GM21360 (cell line): ENCODE data around the gene ESRRA.

Experiments
- ATAC-seq: cut with Tn5 transposase; IDR thresholded peaks from one replicate; pipeline ENCODE4 v1.9.1; 2021; ENCODE audit warnings: mild to moderate bottlenecking, moderate library complexity; ENCODE audit not compliant: unreplicated experiment

Gene ESRRA

GRCh38 chr11:64348383-64349024 is 43.2 kb downstream of the ESRRA start:
- ATAC-seq, result no peak

GRCh38 chr11:64349025-64349387 is 43.7 kb downstream of the ESRRA start:
- ATAC-seq, result no peak

- no peak for ATAC-seq
Observed at GRCh38 chr11:64349404-64349803, 44.1 kb downstream of the ESRRA start.

- no peak for ATAC-seq
Observed at GRCh38 chr11:64351136-64351631, 45.9 kb downstream of the ESRRA start.

GRCh38 chr11:64352099-64352994 is 47.0 kb downstream of the ESRRA start:
- no peak for ATAC-seq

GRCh38 chr11:64352995-64353714 is 47.8 kb downstream of the ESRRA start:
- no peak for ATAC-seq

- no peak for ATAC-seq
Observed at GRCh38 chr11:64353715-64354506, 48.6 kb downstream of the ESRRA start.

GRCh38 chr11:64355078-64355940 is 50.0 kb downstream of the ESRRA start:
- ATAC-seq, result no peak

- ATAC-seq, result no peak
Observed at GRCh38 chr11:64356498-64357411, 51.4 kb downstream of the ESRRA start.

- ATAC-seq, result no peak
Observed at GRCh38 chr11:64357446-64357845, 52.1 kb downstream of the ESRRA start.

- ATAC-seq, result no peak
Observed at GRCh38 chr11:64357904-64358535, 52.7 kb downstream of the ESRRA start.

GRCh38 chr11:64358536-64358906 is 53.2 kb downstream of the ESRRA start:
- ATAC-seq, result no peak

- ATAC-seq, result no peak
Observed at GRCh38 chr11:64358907-64359711, 53.8 kb downstream of the ESRRA start, which contains the start of gene RPS6KA4. RPS6KA4 (plus strand) TSS chr11:64359162; CDS start chr11:64359236, 74 bp downstream.

- ATAC-seq, result no peak
Observed at GRCh38 chr11:64359712-64360445, 54.6 kb downstream of the ESRRA start.

- no peak for ATAC-seq
Observed at GRCh38 chr11:64360448-64360921, 55.2 kb downstream of the ESRRA start.

- ATAC-seq, result no peak
Observed at GRCh38 chr11:64361659-64362058, 56.3 kb downstream of the ESRRA start.

GRCh38 chr11:64362339-64362738 is 57.0 kb downstream of the ESRRA start:
- no peak for ATAC-seq
